ENCODE results near the gene MAPK1IP1L. TPM values are rescaled to one million over a fixed set of nuclear protein-coding genes. Genes with fewer than 3 reads are reported as not detected.

MAPK1IP1L gene
- total and polyA plus RNA-seq, 2 experiments from 2014 or later = 72.4 to 162 TPM

- TF ChIP-seq ZNF462 (CRISPR knock-in tag; IDR thresholded peaks at IDR 0.05) (no peak), CTCF (conservative IDR thresholded peaks at IDR 0.05; ENCODE audit: low read depth in 2 of 2) (no peak), JUNB (IDR thresholded peaks at IDR 0.05; ENCODE audit: unreplicated experiment) (no peak), REST (IDR thresholded peaks at IDR 0.05; ENCODE audit: unreplicated experiment) (no peak), STAT1 (IDR thresholded peaks at IDR 0.05; ENCODE audit: unreplicated experiment) (no peak), NANOG (IDR thresholded peaks at IDR 0.05; ENCODE audit: borderline replicate concordance) (no peak), CREB1 (CRISPR knock-in tag; IDR thresholded peaks at IDR 0.05; ENCODE audit: low read depth) (no peak), ZNF331 (CRISPR knock-in tag; IDR thresholded peaks at IDR 0.05; ENCODE audit: low read depth) (no peak)
These were observed 22.4 kb downstream of the MAPK1IP1L start (continued) for GRCh38 chr14:55073856-55074255.

Measured in GM23338 (cell line).